ENCODE data around the gene CELF2.

CELF2 gene

GRCh38 chr10:11003679-11004078, 14.0 kb upstream of the CELF2 start:
- DNase-seq (ENCODE audit: low read depth in 2 of 3, low spot score in 2 of 3), result no peak

GRCh38 chr10:11004144-11005077, 13.3 kb upstream of the CELF2 start:
- DNase-seq (ENCODE audit: low read depth in 2 of 3, low spot score in 2 of 3), result no peak

DNA sequence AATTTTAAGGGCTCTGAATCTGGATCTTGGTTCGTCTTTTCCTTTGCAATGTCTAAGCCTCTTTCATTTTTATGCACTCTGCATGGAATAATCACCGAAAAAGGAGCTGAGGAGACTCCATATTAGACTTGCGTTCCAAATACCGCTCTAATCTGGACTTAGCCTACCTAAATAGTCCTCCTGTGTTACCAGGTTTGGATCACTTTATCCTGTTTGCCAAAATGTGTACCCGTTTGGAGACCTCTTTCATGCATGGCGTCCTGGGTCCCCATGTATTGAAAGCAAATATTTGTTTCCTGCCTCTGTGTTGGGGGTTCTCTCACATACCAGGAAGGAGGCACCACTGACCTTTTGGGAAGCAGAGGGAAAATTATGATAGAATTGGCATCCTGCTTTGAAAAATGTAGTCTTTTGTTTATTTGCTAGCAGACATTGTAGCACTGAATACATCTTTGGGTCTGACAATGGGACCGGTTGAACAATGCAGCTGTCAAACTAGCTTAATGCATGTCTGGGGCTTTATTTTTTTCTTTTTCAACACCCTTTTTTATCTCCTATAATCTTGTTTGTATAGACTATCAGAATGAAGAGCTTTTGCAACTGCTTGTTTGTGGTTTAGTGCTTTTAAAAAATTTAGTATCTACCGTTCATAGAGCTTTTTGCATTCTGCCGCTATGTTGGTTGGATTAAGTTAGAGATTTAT, 11.8 kb upstream of the CELF2 start:
- no peak for DNase-seq (ENCODE audit: low read depth in 2 of 3, low spot score in 2 of 3)

GRCh38 chr10:11006428-11006825, 11.2 kb upstream of the CELF2 start:
- DNase-seq (ENCODE audit: low read depth in 2 of 3, low spot score in 2 of 3), result no peak

DNA sequence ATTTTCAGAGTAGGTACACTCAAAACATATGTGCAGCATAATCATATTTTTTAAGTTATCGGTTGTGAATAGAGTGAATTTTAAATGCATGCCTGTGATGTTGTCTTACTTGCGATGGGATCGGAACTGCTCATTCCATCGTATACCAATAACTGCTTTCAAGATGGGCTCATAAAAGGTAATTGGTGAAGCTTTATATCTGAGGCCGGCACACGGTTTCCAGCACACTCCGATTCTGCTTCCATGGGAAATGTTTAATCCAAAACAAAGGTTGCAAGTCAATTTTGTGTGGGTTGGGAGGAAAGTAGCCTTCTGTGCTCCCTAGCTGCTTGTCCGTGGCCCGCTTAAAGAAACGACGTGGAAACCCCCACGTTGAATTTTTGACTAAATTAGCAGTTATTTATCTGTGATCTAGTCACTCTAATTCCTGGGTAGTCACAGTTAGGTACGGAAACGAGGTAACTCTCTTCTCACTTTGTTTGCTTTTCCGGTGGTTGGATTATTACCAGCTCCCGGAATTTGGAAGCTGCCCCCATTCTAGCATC, 10.1 kb upstream of the CELF2 start:
- DNase-seq (ENCODE audit: low read depth in 2 of 3, low spot score in 2 of 3), result no peak

DNA sequence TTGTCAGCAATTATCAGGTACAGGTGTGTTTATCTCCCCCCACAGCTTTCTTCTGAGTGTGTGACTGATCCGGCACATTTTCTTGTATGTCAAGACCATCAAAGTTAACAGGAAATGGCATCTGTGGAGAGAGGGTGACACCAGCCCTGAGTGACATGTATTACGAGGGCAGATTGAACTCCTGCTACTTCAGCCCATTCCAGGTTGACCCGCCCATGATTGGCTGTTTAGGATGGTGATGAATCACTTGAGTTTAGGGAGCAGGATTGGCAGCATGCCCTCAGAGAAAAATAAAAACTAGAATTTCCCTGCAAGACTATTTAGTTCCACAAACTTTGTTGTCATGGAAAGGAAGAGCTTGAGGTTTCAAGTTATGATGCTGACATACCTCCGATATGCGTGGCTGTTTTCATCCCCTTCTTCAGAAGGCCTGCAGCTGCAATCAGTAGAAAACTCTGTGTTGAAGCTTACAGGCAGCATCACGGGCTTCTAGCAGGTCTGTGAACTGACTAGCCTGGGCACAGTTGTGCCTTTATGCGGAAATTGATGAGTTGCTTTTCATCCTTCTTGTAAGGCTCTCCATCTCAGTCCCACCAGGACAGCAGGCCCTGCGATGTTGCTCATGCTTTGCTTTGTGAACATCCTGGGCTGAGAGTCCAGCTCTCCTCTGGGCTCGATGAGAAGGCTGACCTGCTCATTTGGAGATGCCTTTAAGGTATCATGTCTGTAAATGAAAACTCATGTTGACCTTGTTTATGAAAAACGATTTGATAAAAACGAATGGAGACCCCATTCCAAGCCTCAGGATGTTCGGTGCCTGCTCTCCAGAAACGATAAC, 8.0 kb upstream of the CELF2 start:
- no peak for DNase-seq (ENCODE audit: low read depth in 2 of 3, low spot score in 2 of 3)

DNA sequence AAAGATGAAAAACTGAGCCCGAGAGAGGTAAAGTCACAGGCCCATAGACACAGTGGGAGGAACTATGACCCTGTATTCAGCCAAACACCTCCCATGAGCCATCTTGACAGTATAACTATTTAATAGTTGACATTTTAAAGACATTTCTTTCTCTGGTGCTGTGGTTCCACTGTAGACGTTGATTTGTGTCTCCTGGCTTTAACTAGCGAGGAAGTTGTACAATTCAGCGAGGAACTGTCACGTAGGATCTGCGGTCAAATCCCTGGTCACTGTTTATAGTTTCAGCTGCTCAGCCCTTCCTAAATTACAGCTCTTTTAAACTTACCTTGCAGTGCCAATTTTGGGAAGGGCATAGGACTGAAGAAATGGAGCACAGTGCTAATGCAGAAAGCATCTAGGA, 7.1 kb upstream of the CELF2 start:
- no peak for DNase-seq (ENCODE audit: low read depth in 2 of 3, low spot score in 2 of 3)

DNA sequence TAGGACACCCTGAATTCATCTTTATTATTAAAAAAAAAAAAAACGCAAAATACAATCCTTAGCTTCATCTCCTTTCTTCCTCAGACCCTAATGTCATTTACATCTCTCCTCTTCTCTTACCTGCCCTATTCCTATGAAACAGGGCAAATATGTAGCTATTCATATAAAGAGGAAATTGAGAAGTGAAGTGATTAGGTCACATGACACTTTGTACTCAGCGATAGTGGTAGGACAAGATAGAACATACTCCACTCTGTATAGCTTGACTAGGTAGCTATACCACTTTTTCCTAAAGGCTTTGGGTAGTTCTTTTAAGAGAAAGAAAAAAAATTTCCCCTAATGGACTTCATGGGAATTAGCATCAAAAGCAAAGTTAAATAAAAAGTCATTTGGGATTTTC, 6.2 kb upstream of the CELF2 start:
- no peak for DNase-seq (ENCODE audit: low read depth in 2 of 3, low spot score in 2 of 3)

DNA sequence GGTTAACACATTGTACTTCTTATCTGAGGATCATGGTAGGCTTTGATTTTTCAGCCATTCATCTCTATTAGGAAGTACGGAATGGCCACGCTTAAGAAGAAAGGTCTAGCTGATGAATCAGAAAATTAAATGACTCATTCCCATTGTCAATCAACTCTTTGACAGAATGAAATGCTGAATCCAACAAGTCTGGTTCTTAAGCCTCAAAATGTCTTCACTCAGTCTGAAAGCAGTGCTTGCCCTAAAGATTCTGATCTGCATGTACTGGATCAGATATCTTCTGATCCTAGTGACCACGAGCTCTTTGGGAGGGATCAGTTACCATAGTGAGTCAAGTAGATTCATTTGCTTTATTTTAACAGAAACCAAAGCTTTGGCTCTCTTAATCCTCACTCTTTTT, 5.7 kb upstream of the CELF2 start:
- no peak for DNase-seq (ENCODE audit: low read depth in 2 of 3, low spot score in 2 of 3)

DNA sequence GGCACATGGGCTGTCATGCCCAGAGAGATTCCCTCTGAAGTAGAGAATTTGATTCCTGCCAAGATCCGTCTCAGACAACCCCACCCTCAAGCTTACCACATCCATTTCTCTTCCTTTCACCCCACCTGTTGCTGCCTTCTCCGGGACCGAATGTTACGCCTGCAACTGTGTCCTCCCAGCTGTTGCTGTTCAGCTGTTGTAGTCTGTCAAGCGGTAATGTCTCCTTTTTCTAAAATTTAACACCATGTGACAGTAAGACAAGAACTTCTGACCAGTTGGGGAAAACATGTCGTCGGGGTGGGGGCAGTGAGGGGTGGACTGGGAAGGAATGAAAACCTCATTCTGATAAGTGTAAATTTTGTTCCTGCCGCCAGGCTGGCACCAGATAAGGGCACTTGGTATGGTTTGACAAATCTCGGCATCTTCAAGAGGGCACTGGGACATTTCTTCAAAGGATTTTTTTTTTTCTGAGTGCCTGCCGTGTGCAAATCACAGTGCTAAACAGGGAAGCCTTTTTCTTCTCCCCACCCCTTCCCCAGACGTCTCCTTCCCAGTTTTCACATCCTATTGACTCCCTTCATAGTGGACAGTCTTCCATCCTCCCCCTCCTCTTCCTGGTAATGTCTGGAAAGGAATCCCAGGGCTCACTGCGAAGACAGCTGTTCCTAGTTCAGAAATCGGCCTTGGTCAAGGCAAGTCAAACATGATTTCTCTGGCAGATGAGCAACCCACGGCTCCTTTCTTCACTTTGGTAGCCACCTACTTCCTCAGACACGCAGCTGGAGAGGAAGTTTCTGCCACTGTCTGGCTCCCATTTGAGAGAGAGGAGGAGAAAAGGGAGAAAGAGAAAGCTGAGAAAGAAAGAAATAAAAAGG, 5.0 kb upstream of the CELF2 start:
- DNase-seq (ENCODE audit: low read depth in 2 of 3, low spot score in 2 of 3), result no peak

- DNase-seq (ENCODE audit: low read depth in 2 of 3, low spot score in 2 of 3), result no peak
Observed at GRCh38 chr10:11013836-11014235, 3.8 kb upstream of the CELF2 start.

GRCh38 chr10:11014671-11015445, 2.8 kb upstream of the CELF2 start:
- DNase-seq (ENCODE audit: low read depth in 2 of 3, low spot score in 2 of 3), result no peak

GRCh38 chr10:11015446-11015934, 2.2 kb upstream of the CELF2 start:
- DNase-seq (ENCODE audit: low read depth in 2 of 3, low spot score in 2 of 3), result no peak

DNA sequence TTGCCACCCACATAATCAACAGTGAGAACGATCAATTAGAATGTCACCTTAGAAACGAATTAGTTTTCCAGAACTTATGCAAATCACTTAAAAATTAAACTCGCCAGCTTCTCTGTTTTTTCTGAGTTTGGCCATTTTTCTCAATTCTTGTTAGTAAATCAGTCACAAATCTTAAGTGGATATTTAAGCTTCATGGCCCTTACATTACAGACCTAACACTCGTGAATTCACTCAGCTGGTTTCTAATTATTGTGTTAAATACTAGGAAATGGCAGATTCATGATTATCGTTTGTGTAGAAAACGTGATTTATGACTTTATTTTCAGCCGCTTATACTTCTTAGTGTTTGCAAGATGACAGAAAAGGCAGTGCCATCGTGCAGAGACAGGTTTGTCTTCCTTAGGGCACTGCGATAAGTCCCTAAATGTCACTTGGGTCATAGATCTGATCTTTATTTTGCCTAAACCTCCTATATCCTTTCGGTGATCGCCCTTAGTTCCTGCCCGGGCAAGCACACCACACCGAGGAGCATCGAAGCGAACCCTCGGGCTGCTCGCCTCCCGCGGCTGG, 587 bp upstream of the CELF2 start:
- DNase-seq (ENCODE audit: low read depth in 2 of 3, low spot score in 2 of 3), result no peak

DNA sequence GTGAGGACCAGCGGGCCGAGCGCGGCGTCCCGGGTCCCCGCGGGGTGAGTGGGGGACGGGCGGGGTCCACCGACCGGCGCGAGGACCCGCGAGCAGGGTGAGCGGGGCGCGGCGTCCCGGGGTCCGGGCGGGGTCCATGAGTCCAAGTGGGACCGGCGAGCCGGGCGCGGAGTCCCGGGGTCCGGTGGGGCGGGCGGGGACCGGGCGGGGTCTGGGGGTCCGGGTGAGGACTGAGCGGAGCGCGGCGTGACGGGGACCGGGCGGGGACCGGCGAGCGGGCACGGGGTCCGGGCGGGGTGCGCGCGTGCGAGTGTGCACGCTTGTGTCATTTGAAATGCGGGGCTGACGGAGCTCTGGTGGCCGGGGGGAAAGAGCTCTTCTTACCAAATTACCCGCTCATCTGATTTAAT, 765 bp downstream of the CELF2 start:
- DNase-seq (ENCODE audit: low read depth in 2 of 3, low spot score in 2 of 3), result no peak

GRCh38 chr10:11018855-11019631, 1.4 kb downstream of the CELF2 start:
- DNase-seq (ENCODE audit: low read depth in 2 of 3, low spot score in 2 of 3), result no peak

DNA sequence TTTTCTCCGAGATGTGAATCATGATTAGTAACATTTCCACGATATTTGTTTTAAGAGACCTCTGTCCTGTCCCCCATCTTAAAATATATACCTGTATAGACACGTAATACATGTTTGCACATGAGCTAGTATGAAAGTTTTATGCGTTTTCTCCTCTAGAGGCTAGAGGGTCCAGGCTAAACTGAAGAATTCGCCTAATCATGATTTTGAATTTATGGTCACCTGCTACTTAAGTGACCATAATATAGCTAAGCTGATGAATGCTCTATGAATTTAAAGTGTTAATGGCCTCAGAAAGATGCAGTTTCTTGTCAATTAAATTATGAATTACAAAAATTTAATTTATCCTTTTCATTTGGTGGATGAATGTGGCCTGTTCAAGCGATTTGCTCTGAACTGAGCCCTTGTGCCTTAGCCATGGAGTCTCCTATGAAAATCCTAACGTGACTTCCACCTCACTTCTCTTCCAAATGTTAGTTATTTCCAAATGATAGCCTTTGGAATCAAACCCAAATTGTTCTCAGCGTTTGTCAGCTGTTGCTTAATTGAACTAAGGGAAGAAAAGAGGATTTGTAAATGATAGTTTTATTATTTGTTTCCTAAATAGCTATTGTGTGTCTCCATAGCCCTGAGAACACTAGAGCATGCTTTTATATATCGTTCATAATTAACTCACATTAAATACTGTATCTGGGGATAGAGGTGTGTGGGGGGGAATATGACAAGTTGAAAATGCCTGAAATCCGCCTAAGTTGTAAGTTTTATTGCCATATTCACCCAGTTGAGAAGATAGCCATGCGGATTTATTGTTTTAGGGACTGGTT, 2.3 kb downstream of the CELF2 start:
- DNase-seq (ENCODE audit: low read depth in 2 of 3, low spot score in 2 of 3), result no peak
